Mesenchymal stem cell (in vitro differentiated cells and primary cell): ENCODE results near the gene TRIM34.

Experiments
- DNase-seq: peaks from one replicate; pipeline ENCODE4 v3.0.0-alpha.2; 2013
- H2AFZ ChIP-seq: one replicate; pipeline ENCODE4 v1.6.1; 2013; ENCODE audit warnings: low read depth, mild to moderate bottlenecking, control low read depth, inconsistent platforms, low read length, moderate library complexity
- H2AK5ac ChIP-seq: 2 replicates; pipeline ENCODE4 v1.6.1; 2013; ENCODE audit warnings: low read length, moderate library complexity, mild to moderate bottlenecking, inconsistent platforms; ENCODE audit not compliant: severe bottlenecking
- H2BK120ac ChIP-seq: one replicate; pipeline ENCODE4 v1.6.1; 2013; ENCODE audit warnings: low read depth, mild to moderate bottlenecking, inconsistent platforms, low read length, moderate library complexity
- H2BK12ac ChIP-seq, 2 experiments: one replicate each; pipeline ENCODE4 v1.6.1; 2013; ENCODE audit warnings: inconsistent platforms in 2 of 2, low read length in 2 of 2, mild to moderate bottlenecking in 2 of 2, moderate library complexity in 2 of 2, control low read depth in 1 of 2
- H2BK15ac ChIP-seq: one replicate; pipeline ENCODE4 v1.6.1; 2013; ENCODE audit warnings: mild to moderate bottlenecking, low read depth, inconsistent platforms; ENCODE audit not compliant: poor library complexity, severe bottlenecking
- H2BK5ac ChIP-seq: 2 replicates; pipeline ENCODE4 v1.6.1; 2013; ENCODE audit warnings: low read depth, mild to moderate bottlenecking, low read length, control low read depth, inconsistent platforms; ENCODE audit not compliant: poor library complexity, severe bottlenecking
- H3K14ac ChIP-seq, 2 experiments: one replicate each; pipeline ENCODE4 v1.6.1; 2013; ENCODE audit warnings: inconsistent platforms in 2 of 2, low read length in 2 of 2, control low read depth in 1 of 2, mild to moderate bottlenecking in 1 of 2, moderate library complexity in 1 of 2
- H3K18ac ChIP-seq, 2 experiments: one replicate each; pipeline ENCODE4 v1.6.1; 2013; ENCODE audit warnings: inconsistent platforms in 2 of 2, low read length in 2 of 2, control low read depth in 1 of 2, low read depth in 1 of 2, mild to moderate bottlenecking in 1 of 2
- H3K23ac ChIP-seq, 2 experiments: one replicate each; pipeline ENCODE4 v1.6.1; 2013; ENCODE audit warnings: inconsistent platforms in 2 of 2, low read length in 2 of 2, mild to moderate bottlenecking in 2 of 2, moderate library complexity in 2 of 2, control low read depth in 1 of 2
- H3K27ac ChIP-seq: 2 replicates; pipeline ENCODE4 v1.5.1; 2013; ENCODE audit warnings: mild to moderate bottlenecking, moderate library complexity, low read length, control low read depth, inconsistent platforms; ENCODE audit not compliant: poor library complexity, severe bottlenecking
- H3K27me3 ChIP-seq, 2 experiments: 2 replicates each; pipeline versions ENCODE4 v1.6.1 to v1.7.0; 2013; ENCODE audit warnings: low read length in 2 of 2, mild to moderate bottlenecking in 2 of 2, moderate library complexity in 2 of 2, control low read depth in 1 of 2, inconsistent platforms in 1 of 2; ENCODE audit not compliant: control insufficient read depth in 1 of 2, insufficient read depth in 1 of 2
- H3K36me3 ChIP-seq, 2 experiments: 2 replicates each; pipeline versions ENCODE4 v1.6.1 to v1.7.0; 2013; ENCODE audit warnings: low read length in 2 of 2, control low read depth in 1 of 2, inconsistent platforms in 1 of 2, low read depth in 1 of 2, mild to moderate bottlenecking in 1 of 2; ENCODE audit not compliant: insufficient read depth in 2 of 2, control insufficient read depth in 1 of 2
- H3K4ac ChIP-seq, 2 experiments: one replicate each; pipeline ENCODE4 v1.6.1; 2013; ENCODE audit warnings: inconsistent platforms in 2 of 2, low read length in 2 of 2, mild to moderate bottlenecking in 2 of 2, moderate library complexity in 2 of 2, control low read depth in 1 of 2, low read depth in 1 of 2
- H3K4me1 ChIP-seq: 2 replicates; pipeline ENCODE4 v1.6.1; 2013; ENCODE audit warnings: low read depth, low read length, control low read depth; ENCODE audit not compliant: control insufficient read depth, insufficient read depth
- H3K4me2 ChIP-seq: 2 replicates; pipeline ENCODE4 v1.6.1; 2013; ENCODE audit warnings: low read length, mild to moderate bottlenecking, inconsistent platforms; ENCODE audit not compliant: poor library complexity, severe bottlenecking
- H3K4me3 ChIP-seq, 2 experiments: 2 replicates each; pipeline versions ENCODE4 v1.5.1 to v1.7.0; 2013; ENCODE audit warnings: low read length in 2 of 2, mild to moderate bottlenecking in 2 of 2, control low read depth in 1 of 2, low read depth in 1 of 2; ENCODE audit not compliant: insufficient read depth in 1 of 2
- H3K79me1 ChIP-seq: replicated peaks from 2 replicates; pipeline ENCODE4 v1.6.1; 2013; ENCODE audit warnings: mild to moderate bottlenecking, control low read depth, low read length, inconsistent platforms; ENCODE audit not compliant: poor library complexity, severe bottlenecking
- H3K9ac ChIP-seq: 2 replicates; pipeline ENCODE4 v1.7.0; 2013; ENCODE audit warnings: mild to moderate bottlenecking, low read length, moderate library complexity
- H3K9me3 ChIP-seq: 2 replicates; pipeline ENCODE4 v1.7.0; 2013; ENCODE audit warnings: mild to moderate bottlenecking, low read length; ENCODE audit not compliant: control insufficient read depth
- H4K8ac ChIP-seq: one replicate; pipeline ENCODE4 v1.6.1; 2013; ENCODE audit warnings: inconsistent platforms, mild to moderate bottlenecking, low read length, moderate library complexity
- H4K91ac ChIP-seq: one replicate; pipeline ENCODE4 v1.6.1; 2013; ENCODE audit warnings: mild to moderate bottlenecking, low read length, inconsistent platforms
- WGBS: methylation state at CpG from one replicate; pipeline ENCODE4 v1.1.7; 2013; ENCODE audit warnings: mixed read lengths; 5-methylcytosine and 5-hydroxymethylcytosine counted together

Gene TRIM34

DNA sequence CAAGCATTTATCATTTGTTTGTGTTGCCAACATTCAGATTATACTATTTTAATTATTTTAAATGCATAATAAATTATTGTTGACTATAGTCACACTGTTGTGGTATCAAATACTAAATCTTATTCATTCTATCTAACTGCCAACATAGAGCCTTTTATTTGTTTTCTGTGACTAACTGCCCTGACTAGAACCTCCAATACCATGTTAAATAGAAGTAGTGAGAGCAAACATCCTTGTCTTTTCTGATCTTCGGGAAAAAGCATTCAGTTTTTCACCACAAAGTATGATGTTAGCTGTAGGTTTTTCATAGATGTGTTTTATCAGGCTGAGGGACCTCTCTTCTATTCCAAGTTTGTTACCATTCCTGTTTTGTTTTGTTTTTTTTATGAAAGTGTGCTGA lies 15.2 kb downstream of the TRIM34 start:
- WGBS, result 100% methylated on average over 1 of the region's 1 CpG
- Histone ChIP-seq H2BK15ac (no peak overlapping the region), H2AK5ac (no peak overlapping the region), H2BK120ac (no peak overlapping the region), H3K9ac (no peak overlapping the region), H3K4me2 (no peak overlapping the region), H3K27ac (no peak overlapping the region), H3K36me3 (peaks cover 0 to 45% of the 10 kb centered on the region in 2 experiments), H2BK12ac (no peak overlapping the region), H3K9me3 (no peaks in the 10 kb centered on the region), H3K14ac (no peak overlapping the region), H3K27me3 (no peaks in the 10 kb centered on the region), H4K91ac (no peak overlapping the region), H2AFZ (no peak overlapping the region), H2BK5ac (no peak overlapping the region), H4K8ac (no peak overlapping the region), H3K18ac (no peak overlapping the region), H3K4me3 (no peak overlapping the region), H3K23ac (no peak overlapping the region), H3K79me1 (no peaks in the 10 kb centered on the region), H3K4me1 (no peaks in the 10 kb centered on the region), H3K4ac (no peak overlapping the region)
- DNase-seq, result no peak

DNA sequence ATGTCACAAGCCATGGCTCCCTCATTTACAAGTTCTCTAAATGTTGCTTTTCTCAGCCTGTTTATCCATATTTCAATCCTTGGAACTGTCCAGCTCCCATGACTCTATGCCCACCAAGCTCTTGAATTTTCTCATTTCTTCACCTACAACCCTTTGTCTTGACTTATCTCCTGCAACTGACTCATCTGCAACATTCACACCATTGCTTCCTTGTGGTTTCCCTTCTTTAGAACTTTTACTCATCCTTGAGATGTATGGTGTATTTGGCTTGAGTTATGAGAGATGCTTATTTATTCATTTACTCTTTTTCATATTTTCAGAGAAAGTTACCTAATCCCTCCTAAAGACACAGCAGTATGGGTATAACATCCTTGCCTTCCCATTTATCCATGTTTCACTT lies 18.8 kb downstream of the TRIM34 start:
- Histone ChIP-seq H3K14ac (no peak overlapping the region), H3K9me3 (no peaks in the 10 kb centered on the region), H3K27me3 (no peaks in the 10 kb centered on the region), H3K4me3 (no peak overlapping the region), H3K27ac (no peak overlapping the region), H3K79me1 (no peaks in the 10 kb centered on the region), H3K4me2 (no peak overlapping the region), H4K8ac (no peak overlapping the region), H3K36me3 (peaks cover 0 to 28% of the 10 kb centered on the region in 2 experiments), H2BK5ac (no peak overlapping the region), H2BK12ac (no peak overlapping the region), H2AFZ (no peak overlapping the region), H2BK120ac (no peak overlapping the region), H3K4me1 (no peaks in the 10 kb centered on the region), H3K23ac (no peak overlapping the region), H4K91ac (no peak overlapping the region), H2AK5ac (no peak overlapping the region), H2BK15ac (no peak overlapping the region), H3K18ac (no peak overlapping the region), H3K4ac (no peak overlapping the region), H3K9ac (no peak overlapping the region)
- no peak for DNase-seq

DNA sequence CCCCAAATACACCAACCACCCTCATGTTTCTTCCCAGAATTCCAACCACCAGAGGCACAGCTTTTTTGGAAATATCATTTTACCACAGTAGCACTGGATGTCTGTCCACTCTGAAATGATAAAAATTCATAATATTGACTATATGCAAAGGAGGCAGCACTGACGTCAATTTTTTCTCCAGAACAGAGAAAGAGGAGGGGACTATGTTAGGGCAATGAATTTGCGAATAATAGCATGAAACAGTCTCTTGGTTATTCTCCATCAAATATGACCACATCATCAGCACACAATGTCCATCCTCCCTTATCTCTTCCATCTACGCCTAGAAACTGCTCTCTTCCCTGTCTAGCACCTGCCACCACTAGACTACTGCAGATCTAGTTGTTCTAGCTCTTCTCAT lies 21.3 kb downstream of the TRIM34 start:
- H3K9me3 ChIP-seq, result no peaks in the 10 kb centered on the region
- H3K27me3 ChIP-seq, result no peaks in the 10 kb centered on the region
- no peak overlapping the region for H4K8ac ChIP-seq
- DNase-seq, result no peak
- no peak overlapping the region for H3K27ac ChIP-seq
- WGBS, result 95% methylated on average over 3 of the region's 3 CpGs
- no peak overlapping the region for H2BK15ac ChIP-seq
- H3K4ac ChIP-seq, result no peak overlapping the region
- no peak overlapping the region for H3K4me2 ChIP-seq
- no peak overlapping the region for H2AFZ ChIP-seq
- no peaks in the 10 kb centered on the region for H3K79me1 ChIP-seq
- no peak overlapping the region for H3K18ac ChIP-seq
- no peak overlapping the region for H4K91ac ChIP-seq
- H3K4me1 ChIP-seq, result no peaks in the 10 kb centered on the region
- H2BK120ac ChIP-seq, result no peak overlapping the region
- no peak overlapping the region for H3K14ac ChIP-seq
- H3K4me3 ChIP-seq, result no peak overlapping the region
- no peak overlapping the region for H3K9ac ChIP-seq
- no peak overlapping the region for H2AK5ac ChIP-seq
- no peak overlapping the region for H2BK5ac ChIP-seq
- no peak overlapping the region for H2BK12ac ChIP-seq
- H3K36me3 ChIP-seq, result peaks cover 0 to 26% of the 10 kb centered on the region in 2 experiments
- no peak overlapping the region for H3K23ac ChIP-seq

DNA sequence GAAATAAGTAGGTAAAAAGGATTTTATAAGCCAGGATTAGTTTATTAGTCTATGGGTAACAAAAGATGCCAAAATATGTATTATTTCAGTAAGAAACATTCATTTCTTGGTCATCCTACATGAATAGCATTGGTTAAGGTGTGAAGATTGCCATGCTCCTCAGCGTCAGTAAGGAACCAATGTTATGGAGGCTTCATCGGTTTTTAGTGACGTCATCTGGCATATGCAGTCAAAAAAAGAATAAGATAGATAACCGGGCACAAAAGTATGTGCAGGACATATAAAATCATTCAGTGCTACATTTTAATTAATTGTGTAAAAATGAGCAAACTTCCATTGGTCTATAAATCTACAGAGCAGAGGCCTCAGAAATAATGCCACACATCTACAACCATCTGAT lies 30.7 kb downstream of the TRIM34 start:
- H3K79me1 ChIP-seq, result no peaks in the 10 kb centered on the region
- no peak overlapping the region for H2BK12ac ChIP-seq
- H2AFZ ChIP-seq, result no peak overlapping the region
- no peak overlapping the region for H2AK5ac ChIP-seq
- H3K18ac ChIP-seq, result no peak overlapping the region
- H3K27me3 ChIP-seq, result no peaks in the 10 kb centered on the region
- no peak overlapping the region for H3K4me2 ChIP-seq
- H2BK120ac ChIP-seq, result no peak overlapping the region
- DNase-seq, result no peak
- no peak overlapping the region for H2BK5ac ChIP-seq
- no peak overlapping the region for H3K23ac ChIP-seq
- no peak overlapping the region for H2BK15ac ChIP-seq
- H4K91ac ChIP-seq, result no peak overlapping the region
- H3K4ac ChIP-seq, result no peak overlapping the region
- 100% methylated on average over 1 of the region's 4 CpGs for WGBS
- H3K27ac ChIP-seq, result no peak overlapping the region
- H3K9me3 ChIP-seq, result peaks cover 7% of the 10 kb centered on the region
- H3K4me3 ChIP-seq, result no peak overlapping the region
- H3K4me1 ChIP-seq, result no peaks in the 10 kb centered on the region
- no peak overlapping the region for H3K14ac ChIP-seq
- H4K8ac ChIP-seq, result no peak overlapping the region
- no peaks in the 10 kb centered on the region for H3K36me3 ChIP-seq
- H3K9ac ChIP-seq, result no peak overlapping the region
